GM13976 (cell line): Measurements from ENCODE around the gene BMERB1.

ENCODE experiments used
- DNase-seq: peaks from one replicate; pipeline ENCODE4 v3.0.0; 2012; ENCODE audit warnings: low spot score
- CTCF ChIP-seq: IDR thresholded peaks from 2 replicates; pipeline ENCODE4 v1.5.1; 2012; ENCODE audit warnings: borderline replicate concordance, mild to moderate bottlenecking; ENCODE audit not compliant: insufficient read depth; ENCODE audit errors: extremely low read depth, missing control alignments, control extremely low read depth
- in situ Hi-C: fragments of 300-500 bp; cut with MboI; formaldehyde crosslinking; loops from one replicate; pipeline ENCODE4 v1.12.0; 2022; ENCODE audit warnings: low sequenced_read_pairs, mixed read lengths, inconsistent platforms; ENCODE audit not compliant: unreplicated experiment

Gene BMERB1

GRCh38 chr16:15598648-15599190, 164.3 kb downstream of the BMERB1 start:
- in situ Hi-C loops: no loop called here
- TF ChIP-seq CTCF: no peak
- DNase-seq: no peak

- no peak for TF ChIP-seq CTCF
- DNase-seq: no peak
- in situ Hi-C loops: no loop called here
Observed at GRCh38 chr16:15599303-15600070, 165.1 kb downstream of the BMERB1 start.

GRCh38 chr16:15601212-15601879, 167.0 kb downstream of the BMERB1 start:
- DNase-seq: no peak
- in situ Hi-C loops: no loop called here
- TF ChIP-seq CTCF: no peak

DNA sequence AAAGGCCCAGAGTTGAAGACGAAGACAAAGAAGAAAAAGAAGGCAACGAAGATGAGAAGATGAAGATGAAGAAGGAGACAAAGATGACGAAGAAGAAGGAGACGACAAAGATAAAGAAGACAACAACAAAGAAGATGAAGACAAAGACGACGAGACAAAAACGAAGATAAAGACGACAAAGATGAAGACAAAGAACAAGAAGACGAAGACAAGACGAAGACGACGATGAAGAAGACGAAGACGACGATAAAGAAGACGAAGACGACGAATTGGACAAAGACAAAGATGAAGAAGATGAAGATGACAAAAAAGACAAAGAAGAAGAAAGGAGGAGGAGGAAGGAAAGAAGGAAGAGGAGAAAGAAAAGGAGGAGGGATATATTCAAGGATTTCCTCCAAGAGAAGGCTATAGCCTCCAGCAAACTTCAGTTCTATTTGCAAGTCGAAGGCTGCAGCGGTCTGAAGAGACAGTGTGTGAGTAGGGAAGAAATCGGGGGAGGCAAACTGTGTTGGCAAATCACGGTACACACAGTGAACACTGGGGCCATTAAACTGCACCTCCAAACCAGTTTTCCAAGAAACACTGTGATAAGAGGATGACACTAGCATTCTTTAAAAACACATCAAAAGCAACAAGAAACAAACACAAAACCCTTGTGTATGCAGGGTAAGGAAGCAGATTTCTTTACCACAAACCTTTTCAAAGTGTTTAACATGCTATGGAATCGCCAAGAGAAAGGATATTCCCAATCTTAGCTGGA, 168.1 kb downstream of the BMERB1 start:
- DNase-seq: no peak
- in situ Hi-C loops: no loop called here
- TF ChIP-seq CTCF: no peak

DNA sequence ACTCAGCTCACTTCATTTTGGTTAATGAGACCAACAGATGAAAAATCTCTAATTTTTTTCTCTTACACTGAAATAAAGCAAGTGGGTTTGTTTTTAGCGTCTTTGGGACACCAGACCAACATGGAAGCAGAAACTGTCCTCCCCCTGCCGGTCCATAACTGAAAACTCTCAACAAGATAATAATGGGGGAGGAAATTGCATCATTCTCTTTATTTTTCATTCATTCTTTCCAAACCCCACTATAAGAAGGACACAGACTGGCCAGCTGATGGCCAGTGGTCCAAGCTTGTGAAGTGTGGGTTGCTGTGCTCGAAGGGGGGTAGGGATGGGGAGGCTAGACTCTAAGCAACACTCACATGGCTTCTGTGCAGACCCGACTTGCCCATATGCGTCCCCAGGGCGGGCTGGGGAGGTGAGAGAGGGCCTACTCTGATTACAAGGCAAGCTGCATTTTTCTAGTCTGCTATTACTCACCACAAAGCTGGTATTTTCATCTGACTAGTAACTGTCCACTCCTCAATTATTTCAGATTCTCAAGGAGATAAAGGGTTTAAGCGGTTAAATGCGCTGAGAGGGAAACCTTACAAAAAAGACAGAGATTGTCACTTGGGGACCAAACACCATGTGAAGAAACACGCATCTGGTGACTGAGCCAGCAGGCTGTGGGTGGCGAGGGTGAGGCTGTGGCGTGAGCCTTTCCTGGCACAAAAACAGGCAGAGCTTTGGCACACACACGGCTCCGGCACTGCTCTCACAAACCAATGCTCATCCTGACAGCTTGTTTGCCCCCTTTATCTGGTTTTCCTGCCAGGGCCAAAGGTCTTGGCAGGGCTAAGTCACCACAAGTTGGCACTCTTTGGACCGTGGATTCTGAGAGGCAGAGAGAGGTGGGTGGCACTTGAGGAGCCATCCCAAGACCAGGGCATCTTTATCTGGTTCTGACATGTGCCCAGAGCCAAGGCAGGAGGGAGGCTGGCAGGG, 170.4 kb downstream of the BMERB1 start:
- TF ChIP-seq CTCF: no peak
- DNase-seq: no peak
- in situ Hi-C loops: no loop called here
